ENCODE results near the gene BTBD2. TPM values are rescaled to one million over a fixed set of nuclear protein-coding genes. Genes with fewer than 3 reads are reported as not detected.

The BTBD2 gene
- polyA plus RNA-seq, 3 donors: 2.8 to 36.0 (median 3.3) TPM

- H3K27me3 Mint-ChIP-seq (ENCODE audit: low read depth in 3 of 3): peaks cover 0 to 4% (median 2%) of the 10 kb centered on the region in 3 donors
- no peaks in the 10 kb centered on the region for H3K9me3 ChIP-seq (replicated peaks in 1 of 2; ENCODE audit: control insufficient read depth in 1 of 2, insufficient read depth in 1 of 2, low read length in 2 of 2)
- H3K36me3 ChIP-seq (replicated peaks in 1 of 2; ENCODE audit: control insufficient read depth in 1 of 2, insufficient read depth in 2 of 2, low read length in 2 of 2): no peaks in the 10 kb centered on the region
- 0% methylated on average over 66 of the region's 97 CpGs for WGBS (ENCODE audit: insufficient coverage)
- peaks cover 48% of the 10 kb centered on the region for H3K79me2 ChIP-seq (ENCODE audit: insufficient read depth, low read length)
- peak within 1 kb of the TSS; percentile 97 for H3K9ac ChIP-seq (ENCODE audit: insufficient read depth, low read length, poor library complexity, severe bottlenecking)
- peak within 1 kb of the TSS; percentile 98 to 100 (median 99) for H3K27ac Mint-ChIP-seq
- peak within 1 kb of the TSS; percentile 68 to 99 (median 91) for H3K4me3 ChIP-seq (replicated peaks in 1 of 3; ENCODE audit: low read depth in 2 of 3, low read length in 3 of 3)
- peak within 1 kb of the TSS; percentile 75 for H3K4me2 ChIP-seq (replicated peaks; ENCODE audit: extremely low read depth, low read length, poor library complexity, severe bottlenecking)
- H3K27ac ChIP-seq (ENCODE audit: low read depth in 1 of 2, low read length in 2 of 2): peak within 1 kb of the TSS; percentile 98 to 99
- H2AFZ ChIP-seq (ENCODE audit: insufficient read depth, low read depth, low read length, poor library complexity, severe bottlenecking): peak within 1 kb of the TSS; percentile 60
- H3K36me3 Mint-ChIP-seq: peaks cover 0 to 7% of the 10 kb centered on the region in 2 donors
- H3K4me3 Mint-ChIP-seq: peak within 1 kb of the TSS; percentile 93 to 99
- H3K4me1 ChIP-seq (ENCODE audit: control insufficient read depth in 1 of 2, insufficient read depth in 2 of 2, low read length in 2 of 2): peaks cover 31 to 42% of the 10 kb centered on the region in 2 donors
- no peak for TF ChIP-seq CTCF (IDR thresholded peaks at IDR 0.05)
- peaks cover 33% of the 10 kb centered on the region for H3K4me1 Mint-ChIP-seq
- intact Hi-C loops (cut with micrococcal nuclease): no loop called here
- H4K20me1 ChIP-seq (ENCODE audit: insufficient read depth, low read length): peaks cover 40% of the 10 kb centered on the region
- peak in 1 of 3 donors; percentile 31 for DNase-seq
- no peaks in the 10 kb centered on the region for H3K27me3 ChIP-seq (ENCODE audit: control insufficient read depth in 2 of 2, insufficient read depth in 2 of 2, low read length in 2 of 2)
- H3K9me3 Mint-ChIP-seq: peaks cover 0 to 1% (median 0%) of the 10 kb centered on the region in 7 donors
Measured at GRCh38 chr19:1941146-1942077, 74.1 kb downstream of the BTBD2 start, which contains the start of gene CSNK1G2. TSS of gene CSNK1G2 (plus strand) at chr19:1941172. CDS start at chr19:1969773, 28,601 bp downstream.

GRCh38 chr19:1938071-1938470 lies 77.4 kb downstream of the BTBD2 start:
- Histone ChIP-seq H3K4me3 (replicated peaks in 1 of 3; ENCODE audit: low read depth in 2 of 3, low read length in 3 of 3) (no peak overlapping the region), H3K9me3 (replicated peaks in 1 of 2; ENCODE audit: control insufficient read depth in 1 of 2, insufficient read depth in 1 of 2, low read length in 2 of 2) (peaks cover 0 to 8% of the 10 kb centered on the region in 2 donors), H4K20me1 (ENCODE audit: insufficient read depth, low read length) (peaks cover 10% of the 10 kb centered on the region), H3K36me3 (replicated peaks in 1 of 2; ENCODE audit: control insufficient read depth in 1 of 2, insufficient read depth in 2 of 2, low read length in 2 of 2) (no peaks in the 10 kb centered on the region), H3K4me1 (ENCODE audit: control insufficient read depth in 1 of 2, insufficient read depth in 2 of 2, low read length in 2 of 2) (peaks cover 13 to 33% of the 10 kb centered on the region in 2 donors), H3K4me2 (replicated peaks; ENCODE audit: extremely low read depth, low read length, poor library complexity, severe bottlenecking) (no peak overlapping the region), H3K27me3 (ENCODE audit: control insufficient read depth in 2 of 2, insufficient read depth in 2 of 2, low read length in 2 of 2) (no peaks in the 10 kb centered on the region), H3K9ac (ENCODE audit: insufficient read depth, low read length, poor library complexity, severe bottlenecking) (no peak overlapping the region), H2AFZ (ENCODE audit: insufficient read depth, low read depth, low read length, poor library complexity, severe bottlenecking) (no peak overlapping the region), H3K27ac (ENCODE audit: low read depth in 1 of 2, low read length in 2 of 2) (no peak overlapping the region), H3K79me2 (ENCODE audit: insufficient read depth, low read length) (peaks cover 18% of the 10 kb centered on the region)
- Mint-ChIP-seq H3K36me3 (peaks cover 0 to 4% of the 10 kb centered on the region in 2 donors), H3K27ac (peak overlapping the region in 1 of 7 donors; percentile 76), H3K27me3 (ENCODE audit: low read depth in 3 of 3) (peaks cover 0 to 9% (median 4%) of the 10 kb centered on the region in 3 donors), H3K4me1 (peaks cover 30% of the 10 kb centered on the region), H3K9me3 (peaks cover 5 to 9% (median 7%) of the 10 kb centered on the region in 7 donors), H3K4me3 (no peak overlapping the region)
- DNase-seq: no peak
- no CpG with 5 or more reads among the region's 7 CpGs for WGBS (ENCODE audit: insufficient coverage)
- intact Hi-C loops (cut with micrococcal nuclease): no loop called here
- TF ChIP-seq CTCF (IDR thresholded peaks at IDR 0.05): no peak
